ENCODE results near the gene ABTB1. TPM values are rescaled to one million over a fixed set of nuclear protein-coding genes. Genes with fewer than 3 reads are reported as not detected.

The ABTB1 gene
- polyA plus RNA-seq, 1 of the 3 experiments (the other 2 are of a cell fraction), result 30.8 TPM

- TF ChIP-seq CTCF (IDR thresholded peaks at IDR 0.05) (no peak), SMC3 (IDR thresholded peaks at IDR 0.05; ENCODE audit: low read depth, low read length) (no peak), RFX5 (IDR thresholded peaks at IDR 0.05; ENCODE audit: low read length) (no peak), MXI1 (IDR thresholded peaks at IDR 0.05; ENCODE audit: low read depth, low read length) (no peak; the same call in 1 of the 2 replicates), EP300 (IDR thresholded peaks at IDR 0.05; ENCODE audit: borderline replicate concordance in 1 of 2, low read depth in 1 of 2, low read length in 1 of 2) (no peak), PBX3 (IDR thresholded peaks at IDR 0.05) (no peak), CHD2 (IDR thresholded peaks at IDR 0.05; ENCODE audit: low read length, partially characterized antibody) (no peak), FOXM1 (IDR thresholded peaks at IDR 0.05; ENCODE audit: low read depth) (no peak), RAD21 (IDR thresholded peaks at IDR 0.05; ENCODE audit: low read length) (no peak), GABPA (IDR thresholded peaks at IDR 0.05; ENCODE audit: low read depth) (no peak; the same call in 1 of the 2 replicates), RXRA (IDR thresholded peaks at IDR 0.05; ENCODE audit: borderline replicate concordance, low read depth) (no peak)
Measured at GRCh38 chr3:127672429-127673190, at the start of gene ABTB1 (continued).

GRCh38 chr3:127624063-127624462 lies 48.7 kb upstream of the ABTB1 start:
- Histone ChIP-seq H3K27ac (ENCODE audit: low read depth in 2 of 2, low read length in 1 of 2) (no peak overlapping the region), H3K4me1 (ENCODE audit: control insufficient read depth in 1 of 2, insufficient read depth in 2 of 2, low read depth in 1 of 2, low read length in 1 of 2) (peaks cover 0 to 3% of the 10 kb centered on the region in 2 experiments; a peak in 1 of 4 replicates), H3K36me3 (replicated peaks in 1 of 2; ENCODE audit: control insufficient read depth in 1 of 2, insufficient read depth in 2 of 2, low read length in 1 of 2) (peaks cover 0 to 5% of the 10 kb centered on the region in 2 experiments), H4K20me1 (ENCODE audit: insufficient read depth) (no peaks in the 10 kb centered on the region), H3K9me2 (no peaks in the 10 kb centered on the region), H2AFZ (ENCODE audit: low read depth) (no peak overlapping the region), H3K9me3 (no peaks in the 10 kb centered on the region), H3K9ac (no peak overlapping the region), H3K27me3 (ENCODE audit: insufficient read depth) (no peaks in the 10 kb centered on the region), H3F3A (replicated peaks; ENCODE audit: insufficient read depth) (peaks cover 3% of the 10 kb centered on the region), H3K4me2 (no peak overlapping the region), H3K4me3 (ENCODE audit: low read depth in 2 of 2, low read length in 1 of 2) (no peak overlapping the region), H3K79me2 (ENCODE audit: insufficient read depth) (no peaks in the 10 kb centered on the region)
- TF ChIP-seq USF1 (IDR thresholded peaks at IDR 0.05; ENCODE audit: borderline replicate concordance, low read depth) (no peak), MXI1 (IDR thresholded peaks at IDR 0.05; ENCODE audit: low read depth, low read length) (no peak), TAF1 (IDR thresholded peaks at IDR 0.05; ENCODE audit: borderline replicate concordance, low read depth, low read length) (no peak), FOXM1 (IDR thresholded peaks at IDR 0.05; ENCODE audit: low read depth) (no peak)
- ChIA-PET POLR2A (no interaction called here), CTCF (interaction anchor here (1.0 to 2.4 kb wide), 2 partner anchors 13 to 15 kb away, joined by 3 to 6 read pairs; no protein-coding TSS in a partner anchor)
- WGBS (ENCODE audit: low lambda C conversion rate), result 91% methylated on average over 5 of the region's 5 CpGs
- DNase-seq, result no peak
